ENCODE measurements around the gene LINGO3. TPM values are rescaled to one million over a fixed set of nuclear protein-coding genes. Genes with fewer than 3 reads are reported as not detected.

LINGO3 gene
- total RNA-seq, 1 donor, result not detected

DNA sequence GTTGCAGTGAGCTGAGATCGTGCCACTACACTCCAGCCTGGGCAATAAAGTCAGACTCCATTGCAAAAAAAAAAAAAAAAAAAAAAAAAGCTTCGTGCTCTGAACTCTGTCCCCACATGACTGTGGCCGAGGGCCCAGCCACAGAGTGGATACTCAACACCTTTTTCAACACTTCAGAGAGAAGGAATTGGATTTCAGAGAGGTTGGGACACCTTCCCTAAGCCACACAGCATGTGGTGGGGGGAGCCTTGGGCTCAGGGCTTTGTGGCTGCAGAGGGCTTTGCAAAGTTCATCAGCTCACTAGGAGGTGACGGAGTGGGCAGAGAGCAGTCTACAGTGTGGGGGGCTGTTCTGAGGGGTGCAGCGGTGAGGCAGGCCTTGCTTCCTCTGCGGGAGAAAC is 11.0 kb upstream of the LINGO3 start:
- peaks cover 4% of the 10 kb centered on the region for H3K36me3 ChIP-seq (ENCODE audit: insufficient read depth, low read length)
- TF ChIP-seq, protein P1, sequence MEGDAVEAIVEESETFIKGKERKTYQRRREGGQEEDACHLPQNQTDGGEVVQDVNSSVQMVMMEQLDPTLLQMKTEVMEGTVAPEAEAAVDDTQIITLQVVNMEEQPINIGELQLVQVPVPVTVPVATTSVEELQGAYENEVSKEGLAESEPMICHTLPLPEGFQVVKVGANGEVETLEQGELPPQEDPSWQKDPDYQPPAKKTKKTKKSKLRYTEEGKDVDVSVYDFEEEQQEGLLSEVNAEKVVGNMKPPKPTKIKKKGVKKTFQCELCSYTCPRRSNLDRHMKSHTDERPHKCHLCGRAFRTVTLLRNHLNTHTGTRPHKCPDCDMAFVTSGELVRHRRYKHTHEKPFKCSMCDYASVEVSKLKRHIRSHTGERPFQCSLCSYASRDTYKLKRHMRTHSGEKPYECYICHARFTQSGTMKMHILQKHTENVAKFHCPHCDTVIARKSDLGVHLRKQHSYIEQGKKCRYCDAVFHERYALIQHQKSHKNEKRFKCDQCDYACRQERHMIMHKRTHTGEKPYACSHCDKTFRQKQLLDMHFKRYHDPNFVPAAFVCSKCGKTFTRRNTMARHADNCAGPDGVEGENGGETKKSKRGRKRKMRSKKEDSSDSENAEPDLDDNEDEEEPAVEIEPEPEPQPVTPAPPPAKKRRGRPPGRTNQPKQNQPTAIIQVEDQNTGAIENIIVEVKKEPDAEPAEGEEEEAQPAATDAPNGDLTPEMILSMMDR (IDR thresholded peaks at IDR 0.05; ENCODE audit: extremely low read depth, low read depth, low read length), result no peak

DNA sequence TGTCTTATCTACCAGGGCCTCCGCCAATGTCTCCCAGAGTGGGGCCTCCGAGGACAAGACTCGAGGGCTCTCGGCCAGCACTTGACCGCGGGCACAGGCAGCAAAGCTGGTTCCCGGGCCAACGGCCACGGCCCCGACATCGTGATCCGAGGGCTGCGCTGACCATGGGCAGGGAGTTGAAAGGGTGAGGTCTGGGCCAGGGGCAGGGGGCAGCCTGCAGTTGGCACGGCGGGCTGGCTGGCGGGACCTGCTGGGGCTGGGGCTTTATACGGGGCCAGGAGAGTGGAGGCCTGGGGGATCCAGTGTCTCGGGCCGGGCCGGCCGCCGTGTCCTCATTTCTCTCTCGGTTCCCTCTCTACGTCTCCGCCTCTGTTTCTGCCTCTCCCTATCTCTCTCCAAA is 9.8 kb upstream of the LINGO3 start:
- no peak overlapping the region for H3K4me3 ChIP-seq (ENCODE audit: insufficient read depth, low read length)
- peaks cover 4% of the 10 kb centered on the region for H3K36me3 ChIP-seq (ENCODE audit: insufficient read depth, low read length)
- H4K20me1 ChIP-seq (ENCODE audit: insufficient read depth, low read length), result no peaks in the 10 kb centered on the region
- peaks cover 7% of the 10 kb centered on the region for H3K4me1 ChIP-seq (ENCODE audit: insufficient read depth, low read length)
- TF ChIP-seq, protein P1 (IDR thresholded peaks at IDR 0.05; ENCODE audit: extremely low read depth, low read depth, low read length), result no peak
- no peaks in the 10 kb centered on the region for H3K9me3 ChIP-seq (ENCODE audit: low read depth, low read length)
- no peaks in the 10 kb centered on the region for H3K79me2 ChIP-seq (ENCODE audit: insufficient read depth, low read length)
- no peak overlapping the region for H3K4me2 ChIP-seq (ENCODE audit: insufficient read depth, low read length)
- no peak overlapping the region for H3K27ac ChIP-seq (ENCODE audit: low read depth, low read length)
- H2AFZ ChIP-seq (ENCODE audit: low read length), result no peak overlapping the region
- H3K27me3 ChIP-seq (ENCODE audit: insufficient read depth, low read length), result peaks cover 2% of the 10 kb centered on the region
- no peak for DNase-seq (ENCODE audit: insufficient read length, low spot score, missing footprints)

More for the DNA sequence above, 11.0 kb upstream of the LINGO3 start:
- H3K9me3 ChIP-seq (ENCODE audit: low read depth, low read length), result no peaks in the 10 kb centered on the region
- no peak overlapping the region for H3K27ac ChIP-seq (ENCODE audit: low read depth, low read length)
- no peak overlapping the region for H3K4me3 ChIP-seq (ENCODE audit: insufficient read depth, low read length)
- H2AFZ ChIP-seq (ENCODE audit: low read length), result no peak overlapping the region
- no peaks in the 10 kb centered on the region for H3K79me2 ChIP-seq (ENCODE audit: insufficient read depth, low read length)
- no peaks in the 10 kb centered on the region for H4K20me1 ChIP-seq (ENCODE audit: insufficient read depth, low read length)
- no peak overlapping the region for H3K4me2 ChIP-seq (ENCODE audit: insufficient read depth, low read length)
- H3K27me3 ChIP-seq (ENCODE audit: insufficient read depth, low read length), result no peaks in the 10 kb centered on the region
- DNase-seq (ENCODE audit: insufficient read length, low spot score, missing footprints), result no peak
- peaks cover 7% of the 10 kb centered on the region for H3K4me1 ChIP-seq (ENCODE audit: insufficient read depth, low read length)

DNA sequence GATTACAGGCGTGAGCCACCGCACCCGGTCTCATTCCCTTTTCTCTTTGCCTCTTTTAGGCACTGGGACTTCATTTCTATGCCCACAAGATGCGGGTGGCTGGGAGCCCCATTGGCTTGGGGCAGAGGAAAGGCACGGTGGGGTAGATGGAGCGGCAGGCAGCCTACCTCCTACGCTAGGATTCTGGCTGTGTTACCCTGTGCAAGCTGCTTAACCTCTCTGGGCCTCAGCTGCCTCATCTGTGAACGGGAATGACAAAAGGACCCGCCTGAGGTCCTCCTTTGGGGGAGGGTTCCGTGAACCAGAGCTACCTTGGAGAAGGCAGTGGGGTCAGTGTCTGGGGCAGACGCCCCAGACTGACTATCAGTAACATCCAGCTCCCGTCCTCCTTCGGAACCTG is 9.3 kb upstream of the LINGO3 start:
- no peak overlapping the region for H2AFZ ChIP-seq (ENCODE audit: low read length)
- peaks cover 7% of the 10 kb centered on the region for H3K4me1 ChIP-seq (ENCODE audit: insufficient read depth, low read length)
- H4K20me1 ChIP-seq (ENCODE audit: insufficient read depth, low read length), result no peaks in the 10 kb centered on the region
- no peaks in the 10 kb centered on the region for H3K79me2 ChIP-seq (ENCODE audit: insufficient read depth, low read length)
- no peak overlapping the region for H3K27ac ChIP-seq (ENCODE audit: low read depth, low read length)
- peaks cover 4% of the 10 kb centered on the region for H3K36me3 ChIP-seq (ENCODE audit: insufficient read depth, low read length)
- no peak overlapping the region for H3K4me2 ChIP-seq (ENCODE audit: insufficient read depth, low read length)
- H3K9me3 ChIP-seq (ENCODE audit: low read depth, low read length), result no peaks in the 10 kb centered on the region
- DNase-seq (ENCODE audit: insufficient read length, low spot score, missing footprints), result no peak
- TF ChIP-seq, protein P1 (IDR thresholded peaks at IDR 0.05; ENCODE audit: extremely low read depth, low read depth, low read length), result no peak
- peaks cover 2% of the 10 kb centered on the region for H3K27me3 ChIP-seq (ENCODE audit: insufficient read depth, low read length)
- no peak overlapping the region for H3K4me3 ChIP-seq (ENCODE audit: insufficient read depth, low read length)

DNA sequence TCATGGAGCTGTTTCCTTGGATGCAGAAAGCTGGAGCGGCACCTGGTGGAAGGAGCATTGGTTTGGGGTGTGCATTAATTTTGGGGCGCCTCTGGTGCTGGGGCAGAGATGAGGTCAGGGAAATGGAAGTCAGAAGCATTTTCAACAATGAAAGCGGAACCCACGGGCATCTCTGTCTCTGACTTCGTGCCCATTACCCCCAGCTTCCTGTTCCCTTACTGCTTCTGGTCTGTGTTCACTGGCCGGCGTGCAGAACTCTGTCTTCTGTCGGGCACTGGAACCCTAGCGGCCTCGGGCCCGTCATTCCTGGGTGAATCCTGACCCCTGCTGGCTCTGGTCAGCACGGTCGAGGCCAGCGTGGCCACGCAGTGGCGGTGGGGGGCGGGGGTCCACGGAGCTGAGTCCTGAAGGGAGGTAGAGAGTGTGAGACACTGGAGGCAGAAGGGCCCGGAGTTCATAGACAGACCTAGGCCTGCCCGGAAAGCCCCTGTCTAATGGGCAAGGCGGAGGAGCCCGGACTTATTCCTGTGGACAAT is 7.9 kb upstream of the LINGO3 start:
- H2AFZ ChIP-seq (ENCODE audit: low read length), result peak overlapping the region; percentile 60
- DNase-seq (ENCODE audit: insufficient read length, low spot score, missing footprints), result peak; percentile 98
- H4K20me1 ChIP-seq (ENCODE audit: insufficient read depth, low read length), result no peaks in the 10 kb centered on the region
- peak overlapping the region; percentile 66 for H3K4me2 ChIP-seq (ENCODE audit: insufficient read depth, low read length)
- peaks cover 2% of the 10 kb centered on the region for H3K27me3 ChIP-seq (ENCODE audit: insufficient read depth, low read length)
- H3K79me2 ChIP-seq (ENCODE audit: insufficient read depth, low read length), result no peaks in the 10 kb centered on the region
- TF ChIP-seq, protein P1 (IDR thresholded peaks at IDR 0.05; ENCODE audit: extremely low read depth, low read depth, low read length), result peak; percentile 57
- no peak overlapping the region for H3K27ac ChIP-seq (ENCODE audit: low read depth, low read length)
- peak overlapping the region; percentile 34 for H3K4me3 ChIP-seq (ENCODE audit: insufficient read depth, low read length)
- H3K36me3 ChIP-seq (ENCODE audit: insufficient read depth, low read length), result no peaks in the 10 kb centered on the region
- no peaks in the 10 kb centered on the region for H3K9me3 ChIP-seq (ENCODE audit: low read depth, low read length)
- peaks cover 7% of the 10 kb centered on the region for H3K4me1 ChIP-seq (ENCODE audit: insufficient read depth, low read length)

All from osteoblast (primary cell).